Central memory CD4-positive, alpha-beta T cell (primary cell): ENCODE results near the gene RBBP8NL.

Experiments used
- DNase-seq: peaks from one replicate; pipeline ENCODE4 v3.0.0; 2022

RBBP8NL gene

DNA sequence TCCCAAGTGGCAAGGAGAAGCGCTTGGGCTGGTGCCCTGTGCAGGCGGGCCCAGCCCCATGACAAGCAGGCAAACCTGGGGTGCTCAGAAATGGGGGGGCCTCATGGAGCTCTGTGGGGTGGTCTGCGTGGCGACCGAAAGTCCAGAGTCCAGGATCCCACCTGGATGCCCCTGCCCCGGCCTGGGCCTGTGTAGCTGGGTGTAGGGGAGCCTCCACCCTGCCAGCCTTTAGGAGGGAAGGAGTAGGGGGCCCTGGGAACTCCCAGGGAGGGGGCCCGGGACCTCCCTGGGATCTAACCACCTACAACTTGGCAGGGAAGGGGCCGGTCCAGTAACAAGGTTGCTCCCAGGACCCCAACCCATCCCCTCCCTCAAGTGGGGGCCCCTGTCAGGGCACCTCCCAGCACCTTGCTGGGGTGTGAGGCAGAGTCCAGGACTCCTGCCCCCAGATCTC lies 55.7 kb downstream of the RBBP8NL start:
- no peak for DNase-seq

DNA sequence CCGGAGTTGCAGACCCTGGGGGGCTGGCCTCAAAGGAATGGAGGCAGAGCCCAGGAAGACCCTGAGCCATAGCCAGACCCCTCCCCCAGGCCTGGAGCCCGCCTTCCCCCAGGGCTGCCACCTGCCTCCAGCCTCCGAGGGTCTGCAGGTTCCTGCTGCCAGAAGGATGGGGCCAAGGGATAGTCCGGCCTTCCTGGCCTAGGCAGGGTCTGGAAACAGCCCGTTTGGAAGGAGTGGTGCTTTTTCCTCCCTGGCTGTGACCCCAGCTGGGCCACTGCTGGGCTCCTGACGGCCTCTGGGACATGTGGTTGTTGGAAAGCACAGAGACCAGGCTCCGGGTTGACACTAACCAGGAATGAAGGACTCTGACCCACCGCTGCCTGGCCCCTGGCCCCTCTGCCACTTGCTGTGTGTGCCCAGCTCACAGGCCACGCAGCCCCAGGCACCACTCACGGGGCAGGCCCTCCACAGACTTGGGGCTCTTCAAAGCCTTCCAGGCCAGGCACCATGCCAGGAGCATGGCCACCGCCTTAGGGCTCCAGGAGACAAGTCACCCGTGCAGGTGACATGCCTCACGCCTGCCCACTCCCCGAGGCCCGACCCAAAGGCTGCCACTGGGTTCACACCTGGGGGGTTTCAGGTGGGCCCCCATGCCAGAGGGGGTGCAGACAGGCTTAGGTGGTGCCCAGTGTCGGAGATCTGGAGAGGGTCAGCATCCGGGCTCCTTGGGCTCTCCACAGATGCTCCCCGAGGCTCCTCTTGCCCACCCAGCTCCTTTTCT lies 56.3 kb downstream of the RBBP8NL start:
- no peak for DNase-seq

DNA sequence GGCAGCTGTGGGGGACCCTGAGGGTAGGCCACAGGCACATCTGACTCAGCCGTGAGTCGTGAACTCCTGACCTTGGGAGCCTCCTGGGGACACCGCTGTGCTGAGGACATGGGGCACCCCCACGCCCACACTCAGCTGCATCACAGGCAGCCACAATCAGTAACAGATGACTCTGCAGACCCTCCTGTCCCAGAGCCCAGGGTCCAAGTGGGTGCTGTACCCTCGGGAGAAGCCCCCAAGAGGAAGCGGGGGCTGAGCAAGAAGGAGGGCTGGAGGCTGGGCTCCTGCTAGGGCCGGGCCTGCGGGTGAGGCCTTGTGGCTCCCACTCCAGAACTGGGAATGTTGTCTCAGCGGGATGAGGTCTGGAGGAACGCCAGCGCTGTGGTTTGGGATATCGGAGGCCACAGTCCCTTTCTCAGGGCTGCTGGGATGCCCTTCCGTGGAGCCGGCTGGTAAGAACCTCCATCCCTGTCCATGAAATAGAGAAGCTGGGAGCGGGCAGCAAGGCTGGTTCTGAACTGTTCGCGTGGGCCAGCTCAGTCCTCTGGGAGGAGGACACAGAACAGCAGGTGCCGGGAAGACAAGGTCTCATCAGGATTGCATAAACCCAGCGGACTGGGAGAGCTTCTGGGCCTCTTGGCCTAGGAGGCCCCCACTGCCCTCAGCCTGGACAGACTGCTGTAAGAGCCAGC lies 57.1 kb downstream of the RBBP8NL start:
- no peak for DNase-seq

DNA sequence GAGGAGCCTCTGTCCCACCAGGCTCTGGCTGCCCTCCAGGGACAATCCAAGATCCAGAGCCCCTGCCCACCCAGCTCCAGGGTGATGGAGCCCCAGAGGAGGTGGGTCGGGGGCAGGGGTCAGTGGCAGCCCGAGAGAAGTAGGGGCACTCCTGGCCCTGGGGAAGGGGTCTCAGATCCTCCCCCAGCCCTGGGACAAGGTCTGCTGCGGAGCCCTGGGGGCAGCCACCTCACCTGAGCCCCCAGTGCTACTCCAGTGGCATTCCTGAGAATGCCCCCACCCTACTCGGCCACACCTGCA lies 57.6 kb downstream of the RBBP8NL start:
- no peak for DNase-seq

DNA sequence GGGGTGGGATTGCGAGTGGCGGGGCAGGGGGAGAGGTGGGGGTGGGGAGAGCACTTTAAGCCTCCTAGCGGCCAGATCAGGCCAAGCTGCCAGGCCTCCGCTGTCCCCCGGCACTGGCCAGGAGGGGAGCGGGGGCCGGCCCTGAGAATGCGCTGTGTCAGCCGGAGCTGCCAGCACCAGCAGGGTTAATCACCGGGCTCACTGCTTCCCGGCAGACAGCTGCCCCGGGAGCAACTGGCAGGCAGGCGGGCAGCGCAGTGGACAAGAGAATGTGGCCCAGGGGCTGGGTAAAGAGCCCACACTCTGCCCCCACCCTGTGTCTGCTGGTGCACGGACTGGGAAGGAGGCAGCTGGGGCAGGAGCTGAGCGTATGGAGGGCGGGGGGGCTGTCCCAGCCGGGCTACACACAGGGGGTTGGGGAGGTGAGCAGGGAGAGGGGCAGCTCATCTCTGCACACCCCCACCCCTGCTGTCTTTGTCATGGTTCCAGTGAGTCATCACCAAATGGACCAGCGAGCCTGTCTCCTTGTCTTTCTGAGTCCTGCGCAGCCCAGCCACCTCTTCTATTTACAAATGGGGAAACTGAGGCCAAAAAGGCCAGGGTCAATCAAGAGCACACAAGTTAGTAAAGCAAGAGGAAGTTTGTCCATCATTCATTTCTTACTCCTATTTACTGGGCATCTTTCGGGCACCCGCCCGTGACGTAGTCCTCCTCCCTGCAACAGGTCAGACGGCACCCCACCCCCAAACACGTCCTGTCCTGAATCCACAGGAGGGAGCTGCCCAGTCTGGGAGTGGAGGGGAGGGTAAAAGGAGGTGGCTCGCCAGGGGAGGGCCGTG lies 58.1 kb downstream of the RBBP8NL start:
- DNase-seq: no peak

DNA sequence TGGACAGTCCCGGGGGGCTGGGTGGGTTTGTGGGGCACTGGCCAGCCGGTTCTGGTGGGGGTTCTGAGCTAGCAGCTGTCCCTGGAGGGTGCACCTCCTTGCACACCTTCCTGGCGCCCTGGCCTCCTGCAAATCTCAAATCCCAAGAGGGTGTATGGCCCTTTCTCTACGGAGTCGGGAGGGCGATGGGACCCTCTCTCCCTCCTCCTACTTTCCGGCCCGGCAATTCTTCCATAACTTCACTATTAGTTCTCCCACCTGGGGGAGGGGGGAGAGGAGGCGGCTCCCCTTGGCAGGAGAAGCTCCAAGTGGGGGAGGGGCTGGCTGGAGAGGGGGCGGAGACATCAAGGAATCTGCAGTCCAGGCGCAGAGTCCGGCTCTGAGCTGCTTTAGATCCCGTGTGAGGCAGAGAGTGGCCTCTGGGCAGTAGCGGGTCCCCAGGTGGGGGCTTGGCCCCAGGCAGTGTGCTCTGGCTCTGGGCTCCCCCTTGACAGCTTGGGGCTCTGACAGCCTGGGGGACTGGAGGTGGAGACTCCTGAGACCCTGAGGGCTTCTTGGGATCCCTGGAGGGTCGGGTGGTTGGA lies 58.9 kb downstream of the RBBP8NL start:
- DNase-seq: no peak

DNA sequence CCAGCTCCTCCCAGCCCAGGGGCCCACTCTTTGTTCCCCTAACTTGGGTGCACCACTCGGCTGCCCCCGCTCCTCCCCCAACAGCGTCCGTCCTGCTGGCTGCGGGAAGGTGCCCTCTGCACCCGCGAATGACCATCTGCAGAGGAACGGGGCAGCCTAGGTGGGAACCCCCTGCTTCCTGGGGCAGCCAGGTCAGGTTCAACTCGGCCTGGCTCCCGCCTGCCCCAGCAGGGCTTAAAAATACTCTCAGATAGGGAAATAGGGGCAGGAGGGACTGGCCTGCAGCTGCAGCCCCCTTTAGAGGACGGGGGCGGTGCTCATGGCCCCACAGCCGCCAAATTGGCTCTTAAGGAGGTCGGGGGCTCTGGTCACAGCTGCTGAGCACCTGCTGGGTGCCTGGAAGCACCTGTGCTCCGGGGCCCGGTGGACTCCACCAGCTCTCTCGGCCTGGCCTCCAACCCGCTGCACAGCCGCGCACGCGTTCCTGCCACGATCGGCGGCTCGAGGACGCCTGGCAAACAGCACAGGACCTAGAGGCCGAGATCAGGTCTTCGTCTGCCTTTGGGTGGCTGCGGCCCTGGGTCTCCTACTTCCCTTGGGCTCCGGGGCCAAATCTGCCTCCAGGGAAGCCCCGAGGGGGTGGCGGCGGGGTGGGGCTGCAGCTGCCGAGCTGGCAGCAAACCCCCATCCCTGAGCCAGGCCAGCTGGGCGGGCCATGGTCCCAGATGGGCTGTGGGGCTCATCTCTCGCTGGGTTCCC lies 59.5 kb downstream of the RBBP8NL start:
- no peak for DNase-seq

DNA sequence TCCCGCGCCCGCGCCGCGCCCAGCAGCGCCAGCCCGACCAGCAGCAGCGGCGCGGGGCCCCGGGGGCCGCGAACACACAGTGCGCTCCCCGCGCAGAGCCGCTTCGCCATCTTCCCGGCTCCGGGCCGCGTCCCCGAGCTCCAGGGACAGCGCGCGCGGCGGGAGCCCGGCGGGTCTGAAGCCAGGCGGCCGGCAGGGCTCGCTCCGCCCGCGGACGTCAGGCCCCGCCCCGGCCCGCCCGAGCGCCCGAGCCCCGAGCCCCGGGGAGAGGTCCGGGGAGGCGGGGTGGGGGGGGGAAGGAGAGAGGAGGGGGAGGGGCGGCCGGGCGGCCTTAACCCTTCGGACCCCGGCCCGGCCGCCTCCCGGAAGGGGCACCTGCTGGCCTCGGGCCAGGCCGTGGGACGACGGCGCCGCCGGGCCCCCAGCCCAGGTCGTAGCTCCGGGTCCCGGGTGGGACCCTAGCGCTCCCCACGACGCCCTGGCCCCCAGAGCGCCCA lies 60.2 kb downstream of the RBBP8NL start, which contains the start of gene LAMA5:
LAMA5 (minus strand) TSS at position 177 of the 497 bp plus-strand sequence; CDS start at position 110, 67 bp downstream.
- DNase-seq: no peak

DNA sequence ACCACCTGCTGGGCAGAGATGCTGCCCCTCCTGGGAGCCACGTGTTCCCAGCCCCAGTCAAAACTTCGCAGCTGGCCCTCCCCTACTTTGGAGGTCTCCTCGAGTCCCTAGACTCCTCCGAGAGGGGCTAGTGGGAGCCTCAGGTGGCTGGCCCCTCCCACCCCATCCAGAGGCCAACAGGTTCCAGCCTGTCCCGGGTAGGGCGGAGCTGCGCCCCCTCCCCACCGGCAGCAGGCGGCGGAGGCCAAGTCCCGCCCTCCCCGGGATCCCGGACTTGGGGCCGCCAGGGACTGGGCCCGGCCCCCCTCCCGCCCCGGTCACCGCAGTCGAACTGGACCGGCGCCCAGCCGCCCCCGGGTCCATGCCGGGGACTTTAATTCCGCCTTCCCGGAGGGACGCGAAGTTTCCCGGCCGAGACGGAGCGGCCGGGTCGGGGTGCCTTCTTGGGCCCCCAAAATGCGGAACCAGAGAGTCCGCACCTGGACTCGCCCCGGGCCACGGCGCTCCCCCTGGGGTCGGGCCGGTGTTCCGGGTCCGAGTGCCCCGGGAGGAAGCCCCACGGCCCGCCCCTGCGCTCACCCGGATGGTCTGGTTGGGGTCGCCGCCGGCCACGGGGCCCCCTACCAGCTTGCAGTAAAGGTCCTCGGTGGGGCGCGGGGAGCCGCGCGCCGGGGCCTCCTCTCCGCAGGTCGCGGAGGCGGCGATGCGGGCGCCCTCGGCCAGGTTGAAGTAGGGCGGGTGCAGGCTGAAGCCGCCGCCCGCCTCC lies 60.8 kb downstream of the RBBP8NL start:
- no peak for DNase-seq

DNA sequence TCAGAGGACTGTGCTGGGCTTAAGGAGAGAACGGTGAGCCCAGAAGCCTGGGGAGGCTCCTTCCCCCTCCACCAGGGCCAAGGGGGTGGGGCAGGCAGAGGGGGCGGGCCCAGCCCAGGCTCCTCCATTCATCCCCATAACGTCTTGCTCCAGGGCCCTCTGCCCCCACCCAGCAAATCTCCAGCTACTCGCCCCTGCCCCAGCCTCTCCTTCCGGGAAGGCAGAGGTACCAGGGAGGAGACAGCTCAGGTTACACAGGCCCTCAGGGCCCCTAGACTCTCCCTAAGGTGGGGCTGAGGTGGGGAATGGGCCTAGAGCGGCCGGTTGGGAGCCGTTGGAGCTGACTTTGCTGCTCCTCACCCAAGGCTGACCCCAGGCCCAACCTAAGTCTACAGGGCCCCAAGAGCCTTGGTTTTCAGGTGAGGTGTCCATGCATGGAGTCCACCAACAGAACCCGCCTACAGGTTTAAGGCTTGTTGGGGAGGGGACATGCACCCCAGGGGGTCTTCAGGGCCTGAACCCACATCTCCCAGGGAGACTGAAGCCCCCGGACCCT lies 61.4 kb downstream of the RBBP8NL start:
- DNase-seq: no peak

DNA sequence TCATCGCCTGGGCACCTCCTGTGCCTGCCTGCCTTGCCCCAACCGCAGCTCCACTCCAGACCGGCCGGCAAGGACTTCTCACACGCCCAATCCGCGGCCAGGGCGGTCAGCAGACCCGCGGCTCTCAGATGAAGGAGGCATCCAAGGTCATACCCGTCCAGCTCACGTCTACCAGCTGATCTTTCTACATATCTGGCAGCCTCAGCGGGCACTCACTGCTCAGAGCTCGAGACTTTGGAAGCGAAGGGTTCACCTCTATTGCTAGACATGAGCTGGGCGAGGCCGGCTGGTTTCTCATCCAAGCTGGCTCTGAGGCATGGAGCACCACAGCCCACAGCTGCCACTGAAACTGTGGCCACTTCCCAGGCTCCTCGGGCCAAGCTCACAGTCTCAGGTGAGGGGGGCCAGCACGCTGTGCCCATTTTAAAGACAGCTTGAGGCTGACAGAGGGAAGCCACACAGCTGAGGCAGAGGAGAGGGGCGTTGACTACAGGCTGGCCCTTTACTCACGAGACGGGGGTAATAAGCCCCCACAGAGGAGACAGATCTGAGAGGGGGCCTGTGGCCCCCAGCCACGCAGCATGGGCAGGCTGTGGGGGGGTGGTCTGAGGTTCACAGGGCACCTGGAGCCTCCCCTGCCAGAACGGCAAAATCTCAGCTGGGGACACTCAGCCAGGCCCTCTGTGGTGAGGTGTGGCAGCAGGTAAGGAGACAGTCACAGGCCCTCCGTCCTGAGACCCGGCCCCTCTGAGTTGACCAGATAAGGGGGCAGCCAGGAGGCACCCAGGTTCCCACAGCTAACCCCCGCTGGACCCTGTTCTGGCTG lies 62.2 kb downstream of the RBBP8NL start:
- no peak for DNase-seq

DNA sequence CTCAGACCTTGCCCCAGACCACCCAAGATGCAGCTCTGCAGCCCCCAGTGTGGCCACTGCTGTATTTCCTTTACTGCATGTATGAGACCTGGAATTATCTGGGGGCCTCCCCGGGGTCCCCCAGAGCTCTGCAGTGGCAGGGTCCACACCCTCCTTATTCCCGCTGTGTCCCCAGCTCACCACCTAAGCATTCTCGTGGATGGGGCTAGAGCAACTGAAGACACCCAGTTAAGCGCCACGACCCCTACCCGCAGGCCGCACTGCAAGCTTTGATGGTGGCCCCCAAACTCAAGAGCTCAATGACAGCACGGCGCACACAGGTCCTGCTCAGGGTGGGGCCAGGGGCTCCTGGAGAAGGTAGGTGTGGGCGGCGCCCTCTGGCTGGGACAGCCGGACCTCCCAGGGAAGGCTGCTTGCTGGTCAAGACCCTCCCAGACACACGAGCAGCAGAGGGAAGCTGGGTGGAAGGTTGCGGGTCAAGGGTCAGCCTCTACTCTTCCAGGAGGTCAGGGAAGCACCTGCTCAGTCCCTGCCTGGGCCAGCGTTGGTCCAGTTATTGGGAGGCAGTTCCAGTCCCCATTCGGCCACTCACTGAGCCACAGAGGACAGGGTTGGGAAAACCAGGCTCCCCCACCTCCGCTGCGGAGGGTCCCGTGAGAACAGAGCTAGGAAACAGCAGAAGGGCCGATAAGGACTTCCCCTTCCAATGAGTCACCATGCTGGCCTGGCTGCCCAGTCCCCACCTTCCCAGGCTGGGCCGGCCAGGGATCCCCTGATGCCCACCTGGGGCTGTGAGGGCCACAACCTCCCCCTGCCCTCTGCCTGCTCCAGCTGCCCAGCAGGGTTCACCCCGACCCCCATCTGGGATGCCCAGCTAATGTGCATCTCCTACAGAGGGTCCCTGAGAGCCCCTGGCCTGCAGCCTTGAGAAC lies 63.2 kb downstream of the RBBP8NL start:
- DNase-seq: no peak

DNA sequence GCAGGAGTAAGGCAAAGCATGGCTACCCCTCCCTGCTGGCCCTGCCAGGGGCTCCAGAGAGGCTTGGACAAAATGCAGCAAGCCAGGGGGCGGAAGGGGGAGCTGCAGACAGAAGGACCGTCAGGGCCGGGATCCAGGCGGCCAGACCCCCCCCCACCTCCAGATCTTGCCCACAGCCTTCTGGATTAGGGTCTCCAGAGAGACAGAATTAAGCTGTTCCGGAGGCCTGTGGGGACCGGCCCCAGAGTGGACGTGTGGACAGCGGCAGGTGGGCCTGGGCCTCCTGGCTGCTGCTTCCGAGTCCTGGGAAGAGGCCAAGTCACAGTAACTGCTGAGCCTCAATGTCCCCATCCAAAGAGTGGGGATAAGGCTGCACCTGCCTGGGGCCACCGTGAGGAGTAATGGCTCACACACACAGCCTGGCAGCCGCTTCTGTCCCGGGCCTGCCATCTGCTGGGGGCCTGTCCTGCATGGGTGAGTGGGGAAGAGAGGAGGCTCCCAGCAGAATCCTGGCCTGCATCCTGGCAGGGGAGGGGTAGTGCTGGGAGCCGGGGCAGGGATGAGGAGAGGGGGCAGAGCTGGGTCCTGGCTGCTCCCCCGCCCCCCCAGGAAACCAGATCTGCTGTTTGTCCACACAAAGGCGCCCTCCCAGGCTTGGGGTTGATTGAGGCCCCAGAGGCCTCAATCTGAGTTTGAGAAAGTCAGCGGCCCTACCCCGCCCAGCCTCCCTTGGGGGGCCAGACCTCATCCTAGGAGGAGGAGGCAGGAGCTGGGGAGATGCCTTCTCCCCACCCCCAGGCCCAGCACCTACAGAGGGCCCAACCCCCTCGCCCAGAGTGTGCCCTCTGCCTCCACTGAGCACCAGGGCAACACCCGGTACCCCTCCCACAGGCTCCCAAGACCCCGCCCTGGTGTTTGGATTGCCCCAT lies 64.1 kb downstream of the RBBP8NL start:
- no peak for DNase-seq

DNA sequence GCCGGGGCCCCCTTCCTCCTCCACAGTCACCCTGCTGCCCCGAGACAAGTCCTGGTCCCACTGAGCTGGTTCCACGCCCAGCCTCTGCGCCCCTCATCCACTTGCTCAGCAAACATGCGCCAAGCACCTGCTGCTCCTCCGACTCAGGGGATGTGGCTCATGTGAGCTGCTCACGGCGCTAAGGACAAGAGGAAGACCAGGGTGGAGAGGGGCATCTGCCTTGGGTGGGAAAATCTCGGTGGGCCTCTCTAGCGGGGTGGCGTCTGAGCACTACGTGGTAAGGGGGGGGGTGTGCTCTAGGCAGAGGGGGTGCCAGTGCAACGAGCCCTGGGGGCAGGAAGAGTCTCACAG lies 64.8 kb downstream of the RBBP8NL start:
- DNase-seq: no peak

DNA sequence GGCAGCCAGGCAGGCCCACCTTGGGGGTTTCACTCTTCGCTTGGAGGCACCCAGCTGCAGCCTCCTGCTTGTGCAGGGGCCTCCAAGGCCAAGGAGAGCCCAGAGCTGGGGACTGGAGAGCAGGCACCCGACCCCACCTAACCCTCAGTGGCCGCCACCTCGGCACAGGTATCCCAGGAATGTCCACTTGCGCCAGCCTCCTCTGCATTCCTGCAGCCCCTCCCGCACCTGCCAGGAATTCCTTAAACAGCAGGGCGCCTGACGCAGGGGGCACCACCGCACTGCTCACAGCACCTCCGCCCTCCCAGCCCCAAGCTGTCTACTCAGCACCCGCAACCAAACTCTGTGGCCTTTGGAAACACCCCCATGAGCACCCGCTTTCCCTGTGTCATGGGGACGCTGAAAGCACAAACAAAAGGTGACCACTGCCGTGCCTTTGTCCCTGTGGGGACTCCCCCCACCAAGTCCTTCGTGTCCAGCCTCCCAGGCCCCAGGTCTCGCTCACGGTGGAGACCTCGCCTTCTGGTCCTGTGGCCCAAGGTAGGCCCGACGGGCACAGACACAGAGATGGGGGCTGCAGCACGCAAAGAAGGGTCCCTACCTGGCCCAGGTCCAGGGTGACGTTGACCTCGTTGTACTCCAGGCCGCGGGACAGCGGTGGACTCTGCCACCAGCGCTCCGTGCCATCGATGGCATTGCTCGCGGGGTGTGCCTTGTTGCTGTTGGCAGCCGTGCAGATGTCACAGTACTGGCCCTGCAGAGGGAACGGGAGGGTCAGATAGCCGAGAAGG lies 65.3 kb downstream of the RBBP8NL start:
- DNase-seq: no peak

DNA sequence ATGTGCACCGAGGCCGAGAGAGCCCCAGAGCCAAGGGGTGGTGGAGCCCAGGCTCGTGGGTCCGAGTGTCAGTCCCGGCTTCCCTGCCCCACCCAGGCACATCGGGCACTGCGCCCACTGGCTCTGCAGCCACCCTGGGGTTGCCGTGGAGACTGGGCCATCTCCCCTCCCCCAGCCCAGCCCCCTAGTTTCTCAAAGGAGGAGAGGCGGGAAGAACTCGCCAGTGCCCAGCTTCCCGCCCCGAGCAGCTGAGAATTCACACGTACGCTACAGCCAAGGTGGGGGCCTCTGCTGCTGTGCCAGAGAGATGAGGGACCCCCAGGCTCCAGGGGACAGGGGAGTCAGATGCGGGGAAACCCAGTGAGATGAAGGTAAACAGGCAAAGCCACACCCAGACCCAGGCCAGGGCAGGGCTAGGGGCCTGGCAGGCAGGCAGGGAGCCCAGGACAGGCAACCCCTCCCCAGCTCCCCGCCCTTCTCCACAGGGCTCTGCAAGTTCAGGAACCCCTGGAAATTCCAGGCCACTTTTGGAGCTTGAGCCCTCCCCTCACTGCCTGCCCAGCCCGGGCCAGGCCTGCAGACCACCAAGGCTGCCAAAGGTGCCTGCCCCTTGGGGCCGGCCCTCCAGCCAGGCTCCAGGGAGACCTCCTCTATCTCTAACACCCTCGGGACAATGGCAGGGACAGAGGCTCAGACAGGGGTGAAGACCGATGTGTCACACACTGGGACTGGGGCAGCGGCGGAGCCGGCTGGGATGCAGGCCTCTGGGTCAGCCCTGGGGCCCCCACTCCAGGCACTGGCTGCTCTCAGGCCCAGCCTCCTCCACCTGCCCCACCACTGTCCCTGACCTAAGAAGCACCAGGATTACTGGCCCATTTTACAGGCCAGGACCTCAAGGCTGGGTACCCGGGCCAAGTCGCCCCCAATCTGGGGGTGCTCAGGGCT lies 66.2 kb downstream of the RBBP8NL start:
- DNase-seq: no peak
